ENCODE results near the gene CX3CL1. TPM values are rescaled to one million over a fixed set of nuclear protein-coding genes. Genes with fewer than 3 reads are reported as not detected.
"Not testable (repeated sequence)": the region's sequence is repeated elsewhere in the genome, so short reads cannot be mapped to it uniquely, and the experiment has no call there.

The CX3CL1 gene
- total and polyA plus RNA-seq, 5 donors from 2014 or later, result 0.15 TPM; not detected in 4

DNA sequence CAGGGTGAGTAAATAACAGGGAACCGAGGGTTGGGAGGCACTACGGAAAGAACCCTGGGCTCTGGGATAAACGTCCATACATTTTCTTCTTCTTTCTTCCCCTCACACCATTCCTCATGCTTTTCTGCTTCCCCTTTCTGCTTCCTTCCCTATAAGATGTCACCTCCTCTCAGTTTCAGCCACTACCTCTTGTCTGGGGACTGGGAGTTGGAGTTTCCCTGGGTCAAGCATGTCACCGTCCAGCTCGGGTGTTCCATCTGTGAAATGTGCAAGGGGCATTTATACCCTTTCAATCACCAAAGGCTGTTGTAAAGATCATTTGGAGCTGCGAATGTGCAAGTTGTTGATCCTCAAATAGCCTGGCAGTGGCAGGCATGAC is 31.2 kb upstream of the CX3CL1 start:
- Histone ChIP-seq H3K27ac (ENCODE audit: insufficient read depth, low read length, poor library complexity, severe bottlenecking) (no peak overlapping the region), H3K4me1 (ENCODE audit: control insufficient read depth, insufficient read depth, low read length, poor library complexity, severe bottlenecking) (no peaks in the 10 kb centered on the region), H3K36me3 (ENCODE audit: control insufficient read depth, insufficient read depth, low read length) (no peaks in the 10 kb centered on the region), H3K4me3 (ENCODE audit: low read depth, low read length) (no peak overlapping the region), H3K27me3 (ENCODE audit: control insufficient read depth, insufficient read depth, low read length) (no peaks in the 10 kb centered on the region), H3K9me3 (ENCODE audit: control insufficient read depth in 2 of 2, low read length in 2 of 2) (no peaks in the 10 kb centered on the region)
- peaks cover 3% of the 10 kb centered on the region for H3K36me3 Mint-ChIP-seq
- DNase-seq, result no peak
- no peak overlapping the region for H3K4me3 Mint-ChIP-seq
- peaks cover 0 to 5% (median 0%) of the 10 kb centered on the region in 7 donors for H3K9me3 Mint-ChIP-seq
- H3K4me1 Mint-ChIP-seq, result peaks cover 0 to 5% (median 1%) of the 10 kb centered on the region in 4 donors
- ATAC-seq (ENCODE audit: low read depth in 2 of 2), result no peak
- no peak overlapping the region for H3K27ac Mint-ChIP-seq
- peaks cover 41% of the 10 kb centered on the region for H3K27me3 Mint-ChIP-seq

GRCh38 chr16:57341441-57342303 is 30.6 kb upstream of the CX3CL1 start:
- peaks cover 0 to 3% (median 0%) of the 10 kb centered on the region in 7 donors for H3K9me3 Mint-ChIP-seq
- DNase-seq (no peak), ATAC-seq (ENCODE audit: low read depth in 2 of 2) (no peak)
- no peaks in the 10 kb centered on the region for H3K27me3 ChIP-seq (ENCODE audit: control insufficient read depth, insufficient read depth, low read length)
- H3K27me3 Mint-ChIP-seq, result peaks cover 40% of the 10 kb centered on the region
- H3K4me3 Mint-ChIP-seq, result peak overlapping the region in 2 of 4 donors; percentile 7 to 70
- no peaks in the 10 kb centered on the region for H3K9me3 ChIP-seq (ENCODE audit: control insufficient read depth in 2 of 2, low read length in 2 of 2)
- no peak overlapping the region for H3K4me3 ChIP-seq (ENCODE audit: low read depth, low read length)
- no peaks in the 10 kb centered on the region for H3K4me1 ChIP-seq (ENCODE audit: control insufficient read depth, insufficient read depth, low read length, poor library complexity, severe bottlenecking)
- H3K27ac ChIP-seq (ENCODE audit: insufficient read depth, low read length, poor library complexity, severe bottlenecking), result no peak overlapping the region
- H3K4me1 Mint-ChIP-seq, result peaks cover 0 to 5% (median 1%) of the 10 kb centered on the region in 4 donors
- H3K36me3 ChIP-seq (ENCODE audit: control insufficient read depth, insufficient read depth, low read length), result no peaks in the 10 kb centered on the region
- no peak overlapping the region for H3K27ac Mint-ChIP-seq
- peaks cover 3% of the 10 kb centered on the region for H3K36me3 Mint-ChIP-seq

DNA sequence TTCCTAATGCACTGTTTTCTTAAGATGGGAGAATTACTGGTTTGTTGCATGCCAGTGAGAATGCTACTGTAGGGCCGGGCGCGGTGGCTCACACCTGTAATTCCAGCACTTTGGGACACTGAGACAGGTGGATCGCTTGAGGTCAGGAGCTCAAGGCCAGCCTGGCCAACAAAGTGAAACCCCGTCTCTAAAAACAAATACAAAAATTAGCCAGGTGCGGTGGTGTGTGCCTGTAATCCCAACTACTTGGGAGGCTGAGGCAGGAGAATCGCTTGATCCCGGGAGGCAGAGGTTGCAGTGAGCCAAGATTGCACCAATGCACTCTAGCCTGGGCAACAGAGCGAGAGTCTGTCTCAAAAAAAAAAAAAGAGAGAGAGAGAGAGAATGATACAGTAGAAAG is 29.7 kb upstream of the CX3CL1 start:
- H3K9me3 Mint-ChIP-seq; H3K4me1 ChIP-seq (ENCODE audit: control insufficient read depth, insufficient read depth, low read length, poor library complexity, severe bottlenecking); H3K4me1 Mint-ChIP-seq; H3K27ac ChIP-seq (ENCODE audit: insufficient read depth, low read length, poor library complexity, severe bottlenecking); ATAC-seq (ENCODE audit: low read depth in 2 of 2); H3K36me3 ChIP-seq (ENCODE audit: control insufficient read depth, insufficient read depth, low read length); H3K36me3 Mint-ChIP-seq; H3K4me3 Mint-ChIP-seq; DNase-seq; H3K4me3 ChIP-seq (ENCODE audit: low read depth, low read length); H3K27me3 ChIP-seq (ENCODE audit: control insufficient read depth, insufficient read depth, low read length); H3K9me3 ChIP-seq (ENCODE audit: control insufficient read depth in 2 of 2, low read length in 2 of 2): not testable (repeated sequence)
- Mint-ChIP-seq H3K27me3 (peaks cover 42% of the 10 kb centered on the region), H3K27ac (peak overlapping the region in 1 of 3 donors; percentile 60)

GRCh38 chr16:57343221-57343620 is 29.1 kb upstream of the CX3CL1 start:
- Mint-ChIP-seq H3K27ac (peak overlapping the region in 1 of 3 donors; percentile 60), H3K27me3 (peaks cover 47% of the 10 kb centered on the region), H3K36me3 (peaks cover 3% of the 10 kb centered on the region), H3K4me1 (peaks cover 0 to 5% (median 1%) of the 10 kb centered on the region in 4 donors), H3K9me3 (peaks cover 0 to 5% (median 2%) of the 10 kb centered on the region in 7 donors), H3K4me3 (no peak overlapping the region)
- Histone ChIP-seq H3K27me3 (ENCODE audit: control insufficient read depth, insufficient read depth, low read length) (no peaks in the 10 kb centered on the region), H3K4me3 (ENCODE audit: low read depth, low read length) (no peak overlapping the region), H3K27ac (ENCODE audit: insufficient read depth, low read length, poor library complexity, severe bottlenecking) (no peak overlapping the region), H3K36me3 (ENCODE audit: control insufficient read depth, insufficient read depth, low read length) (no peaks in the 10 kb centered on the region), H3K4me1 (ENCODE audit: control insufficient read depth, insufficient read depth, low read length, poor library complexity, severe bottlenecking) (no peaks in the 10 kb centered on the region), H3K9me3 (ENCODE audit: control insufficient read depth in 2 of 2, low read length in 2 of 2) (no peaks in the 10 kb centered on the region)
- ATAC-seq (ENCODE audit: low read depth in 2 of 2) (no peak), DNase-seq (no peak)

GRCh38 chr16:57344094-57344493 is 28.2 kb upstream of the CX3CL1 start:
- H3K36me3 ChIP-seq (ENCODE audit: control insufficient read depth, insufficient read depth, low read length); H3K4me1 ChIP-seq (ENCODE audit: control insufficient read depth, insufficient read depth, low read length, poor library complexity, severe bottlenecking); H3K27me3 ChIP-seq (ENCODE audit: control insufficient read depth, insufficient read depth, low read length); H3K4me3 Mint-ChIP-seq; H3K4me3 ChIP-seq (ENCODE audit: low read depth, low read length); DNase-seq; H3K9me3 Mint-ChIP-seq; H3K27ac ChIP-seq (ENCODE audit: insufficient read depth, low read length, poor library complexity, severe bottlenecking); H3K9me3 ChIP-seq (ENCODE audit: control insufficient read depth in 2 of 2, low read length in 2 of 2); H3K36me3 Mint-ChIP-seq; H3K27ac Mint-ChIP-seq; H3K4me1 Mint-ChIP-seq; ATAC-seq (ENCODE audit: low read depth in 2 of 2): not testable (repeated sequence)
- H3K27me3 Mint-ChIP-seq, result peaks cover 48% of the 10 kb centered on the region

DNA sequence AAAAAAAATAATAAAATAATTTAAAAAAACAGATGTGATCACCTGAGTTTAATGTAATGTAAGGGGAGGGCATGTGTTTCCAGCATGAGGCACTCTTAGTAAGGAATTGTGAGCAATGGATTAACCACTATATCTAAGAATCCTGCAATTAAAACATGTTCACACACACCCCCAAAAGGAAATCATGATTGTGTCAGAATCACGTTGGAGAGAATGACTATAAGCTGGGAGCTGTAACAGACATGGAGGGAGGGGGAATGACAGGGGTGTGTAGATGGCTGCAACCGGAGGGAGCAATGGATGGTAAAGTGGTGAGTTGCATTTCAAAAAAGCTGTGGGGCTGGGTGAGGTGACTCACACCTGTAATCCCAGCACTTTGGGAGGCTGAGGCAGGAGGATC is 27.3 kb upstream of the CX3CL1 start:
- H3K36me3 Mint-ChIP-seq, result peaks cover 3% of the 10 kb centered on the region
- H3K4me1 Mint-ChIP-seq, result peaks cover 0 to 12% (median 4%) of the 10 kb centered on the region in 4 donors
- Histone ChIP-seq H3K9me3 (ENCODE audit: control insufficient read depth in 2 of 2, low read length in 2 of 2) (no peaks in the 10 kb centered on the region), H3K36me3 (ENCODE audit: control insufficient read depth, insufficient read depth, low read length) (no peaks in the 10 kb centered on the region), H3K27me3 (ENCODE audit: control insufficient read depth, insufficient read depth, low read length) (peaks cover 3% of the 10 kb centered on the region), H3K27ac (ENCODE audit: insufficient read depth, low read length, poor library complexity, severe bottlenecking) (no peak overlapping the region), H3K4me1 (ENCODE audit: control insufficient read depth, insufficient read depth, low read length, poor library complexity, severe bottlenecking) (no peaks in the 10 kb centered on the region), H3K4me3 (ENCODE audit: low read depth, low read length) (no peak overlapping the region)
- peaks cover 0 to 5% (median 2%) of the 10 kb centered on the region in 7 donors for H3K9me3 Mint-ChIP-seq
- no peak overlapping the region for H3K27ac Mint-ChIP-seq
- no peak for ATAC-seq (ENCODE audit: low read depth in 2 of 2)
- DNase-seq, result no peak
- peaks cover 48% of the 10 kb centered on the region for H3K27me3 Mint-ChIP-seq
- no peak overlapping the region for H3K4me3 Mint-ChIP-seq

DNA sequence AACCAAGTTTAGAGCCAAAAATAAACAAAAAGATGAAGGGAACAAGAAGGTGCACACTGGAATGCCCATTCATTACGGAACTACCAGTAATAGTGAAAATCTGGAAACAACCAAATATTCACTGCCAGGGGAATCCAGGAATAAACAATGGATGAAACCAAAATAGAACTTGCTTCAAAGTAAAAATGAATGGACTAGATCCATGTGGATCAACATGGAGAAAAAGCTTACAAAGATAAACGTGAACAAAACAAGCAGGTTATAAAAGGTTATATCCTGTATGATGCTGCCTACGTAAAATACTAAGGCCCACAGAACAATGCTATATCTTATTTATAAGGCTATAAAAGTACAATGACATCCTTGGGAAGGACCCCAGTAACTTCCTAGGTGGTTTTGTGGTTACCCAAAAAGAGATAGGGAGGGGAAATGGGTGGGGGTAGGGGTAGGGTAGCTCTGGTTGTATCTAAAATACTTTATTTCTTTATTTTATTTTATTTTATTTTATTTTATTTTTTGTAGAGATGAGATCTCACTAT is 26.6 kb upstream of the CX3CL1 start:
- H3K27ac Mint-ChIP-seq, result no peak overlapping the region
- peaks cover 3% of the 10 kb centered on the region for H3K36me3 Mint-ChIP-seq
- no peak for ATAC-seq (ENCODE audit: low read depth in 2 of 2)
- DNase-seq, result no peak
- peaks cover 52% of the 10 kb centered on the region for H3K27me3 Mint-ChIP-seq
- no peak overlapping the region for H3K27ac ChIP-seq (ENCODE audit: insufficient read depth, low read length, poor library complexity, severe bottlenecking)
- peaks cover 6% of the 10 kb centered on the region for H3K27me3 ChIP-seq (ENCODE audit: control insufficient read depth, insufficient read depth, low read length)
- H3K9me3 Mint-ChIP-seq, result peaks cover 0 to 5% (median 2%) of the 10 kb centered on the region in 7 donors
- H3K9me3 ChIP-seq (ENCODE audit: control insufficient read depth in 2 of 2, low read length in 2 of 2), result no peaks in the 10 kb centered on the region
- H3K4me1 ChIP-seq (ENCODE audit: control insufficient read depth, insufficient read depth, low read length, poor library complexity, severe bottlenecking), result no peaks in the 10 kb centered on the region
- peaks cover 0 to 12% (median 4%) of the 10 kb centered on the region in 4 donors for H3K4me1 Mint-ChIP-seq
- H3K36me3 ChIP-seq (ENCODE audit: control insufficient read depth, insufficient read depth, low read length), result no peaks in the 10 kb centered on the region
- H3K4me3 Mint-ChIP-seq, result no peak overlapping the region
- no peak overlapping the region for H3K4me3 ChIP-seq (ENCODE audit: low read depth, low read length)

Measured in CD4-positive, CD25-positive, alpha-beta regulatory T cell (primary cell).